Measurements from ENCODE around the gene VTI1A. TPM values are rescaled to one million over a fixed set of nuclear protein-coding genes. Genes with fewer than 3 reads are reported as not detected.

The VTI1A gene
- total and polyA plus RNA-seq, 2 of the 8 experiments (the other 6 are each of a cell fraction or from before 2014, with no cell fraction given) = 6.0 to 20.0 TPM

- H3K4ac ChIP-seq (replicated peaks; ENCODE audit: insufficient read length, low read depth, low read length) = no peak overlapping the region
- no peaks in the 10 kb centered on the region for H3K23me2 ChIP-seq (ENCODE audit: low read depth, low read length)
- ChIA-PET POLR2A (ENCODE audit: partially characterized antibody) (interaction anchor here (1.3 to 3.5 kb wide), 6 partner anchors 9 to 245 kb away, joined by 3 to 16 read pairs (median 4); no protein-coding TSS in a partner anchor), CTCF (ENCODE audit: partially characterized antibody) (interaction anchor here (1.1 to 2.1 kb wide), 2 partner anchors 17 to 22 kb away, joined by 4 to 8 read pairs; no protein-coding TSS in a partner anchor)
- H3K9ac ChIP-seq (replicated peaks in 1 of 4; ENCODE audit: extremely low read depth in 1 of 4, low read depth in 3 of 4, low read length in 3 of 4) = no peak overlapping the region
- H3K27me3 ChIP-seq (replicated peaks in 1 of 4; ENCODE audit: control insufficient read depth in 3 of 4, extremely low read depth in 1 of 4, insufficient read depth in 3 of 4, low read length in 3 of 4) = peaks cover 0 to 5% (median 0%) of the 10 kb centered on the region in 4 experiments; a peak in 1 of 7 replicates
- H4K20me1 ChIP-seq (replicated peaks in 1 of 2; ENCODE audit: control insufficient read depth in 1 of 2, insufficient read depth in 2 of 2, low read length in 2 of 2) = no peaks in the 10 kb centered on the region
- H3K4me3 ChIP-seq (ENCODE audit: extremely low read depth in 1 of 4, insufficient read depth in 2 of 4, low read depth in 3 of 4, low read length in 4 of 4) = no peak overlapping the region
- no peaks in the 10 kb centered on the region for H3K79me2 ChIP-seq (ENCODE audit: control insufficient read depth in 1 of 2, insufficient read depth in 2 of 2, low read length in 2 of 2)
- H3K23ac ChIP-seq (ENCODE audit: insufficient read length) = no peak overlapping the region
- H2BK5ac ChIP-seq (ENCODE audit: low read depth, low read length) = no peak overlapping the region; the same call in 1 of the 2 replicates
- 91% methylated on average over 16 of the region's 16 CpGs; no CpG with 5 or more reads in 1 of the 2 experiments for WGBS, 2 experiments (ENCODE audit: extremely low coverage in 1 of 2, insufficient coverage in 1 of 2, insufficient read length in 1 of 2, insufficient replicate concordance in 2 of 2, low coverage in 1 of 2, low lambda C conversion rate in 2 of 2, missing lambda C conversion rate in 1 of 2)
- H3K36me3 ChIP-seq (ENCODE audit: control insufficient read depth in 2 of 4, insufficient read depth in 4 of 4, low read length in 3 of 4) = no peaks in the 10 kb centered on the region
- H3K18ac ChIP-seq (ENCODE audit: extremely low read depth, low read length) = peak overlapping the region; percentile 33
- H2BK12ac ChIP-seq (ENCODE audit: low read depth, low read length) = peak overlapping the region; percentile 93
- no peaks in the 10 kb centered on the region for H3K79me1 ChIP-seq (ENCODE audit: low read depth, low read length)
- FAIRE-seq (no peak), DNase-seq (ENCODE audit: low read depth in 1 of 2, low spot score in 2 of 2) (no peak)
- no peak overlapping the region for H4K91ac ChIP-seq (replicated peaks; ENCODE audit: insufficient read length, low read length)
- H3K9me3 ChIP-seq (ENCODE audit: insufficient read depth in 2 of 2, low read depth in 1 of 2, low read length in 1 of 2) = no peaks in the 10 kb centered on the region
- no peak overlapping the region for H3K56ac ChIP-seq (replicated peaks; ENCODE audit: insufficient read length, low read depth, low read length)
- H3K4me2 ChIP-seq (ENCODE audit: insufficient read depth in 1 of 2, low read depth in 2 of 2, low read length in 2 of 2) = no peak overlapping the region; a peak in 1 of 4 replicates
- H2AFZ ChIP-seq (ENCODE audit: low read length) = no peak overlapping the region
- H4K5ac ChIP-seq (ENCODE audit: insufficient read length, low read depth, low read length) = no peak overlapping the region
- peaks cover 9 to 35% (median 31%) of the 10 kb centered on the region in 4 experiments for H3K4me1 ChIP-seq (replicated peaks in 1 of 4; ENCODE audit: control insufficient read depth in 3 of 4, insufficient read depth in 4 of 4, low read length in 3 of 4)
- no peak overlapping the region for H3K14ac ChIP-seq (ENCODE audit: insufficient read length)
- no peak overlapping the region for H4K8ac ChIP-seq (ENCODE audit: extremely low read depth, insufficient read depth, low read length)
- peak overlapping the region; percentile 63 for H2BK20ac ChIP-seq (ENCODE audit: low read length)
- peak overlapping the region; percentile 41; the same call in 1 of the 2 replicates for H2BK15ac ChIP-seq (ENCODE audit: low read length)
- H2BK120ac ChIP-seq (replicated peaks; ENCODE audit: low read depth, low read length) = no peak overlapping the region
- 0 out of 2 replicates have a peak overlapping the region, but pooled peaks have one; percentile 94 for H2AK5ac ChIP-seq (ENCODE audit: low read depth, low read length)
- no peak overlapping the region for H3K27ac ChIP-seq (ENCODE audit: low read depth, low read length)
- TF ChIP-seq EGR1 (IDR thresholded peaks at IDR 0.05; ENCODE audit: borderline replicate concordance, low read depth, low read length) = no peak
- TF ChIP-seq RNF2 (IDR thresholded peaks at IDR 0.05; ENCODE audit: borderline replicate concordance, low read depth, low read length, missing control alignments, poor library complexity, severe bottlenecking) = no peak
- TF ChIP-seq ASH2L (IDR thresholded peaks at IDR 0.05; ENCODE audit: low read length) = no peak
- TF ChIP-seq POLR2AphosphoS5 (IDR thresholded peaks at IDR 0.05; ENCODE audit: low read depth, low read length) = no peak
- no peak for TF ChIP-seq SP4 (IDR thresholded peaks at IDR 0.05; ENCODE audit: low read length)
- TF ChIP-seq BRCA1 (IDR thresholded peaks at IDR 0.05; ENCODE audit: low read depth, low read length) = no peak
- TF ChIP-seq TAF7 (optimal IDR thresholded peaks at IDR 0.05; ENCODE audit: borderline replicate concordance, low read depth, low read length) = no peak
- no peak for TF ChIP-seq PHF8 (conservative IDR thresholded peaks at IDR 0.05; ENCODE audit: low read depth, low read length)
- TF ChIP-seq MAX (IDR thresholded peaks at IDR 0.05) = no peak
These were observed 367.0 kb downstream of the VTI1A start for GRCh38 chr10:112813866-112814591.
